GM21786 (cell line): ENCODE measurements around the gene OR5K3.

ENCODE experiments used
- ATAC-seq: cut with Tn5 transposase; IDR thresholded peaks from one replicate; pipeline ENCODE4 v1.9.1; 2021; ENCODE audit not compliant: unreplicated experiment

Gene OR5K3

DNA sequence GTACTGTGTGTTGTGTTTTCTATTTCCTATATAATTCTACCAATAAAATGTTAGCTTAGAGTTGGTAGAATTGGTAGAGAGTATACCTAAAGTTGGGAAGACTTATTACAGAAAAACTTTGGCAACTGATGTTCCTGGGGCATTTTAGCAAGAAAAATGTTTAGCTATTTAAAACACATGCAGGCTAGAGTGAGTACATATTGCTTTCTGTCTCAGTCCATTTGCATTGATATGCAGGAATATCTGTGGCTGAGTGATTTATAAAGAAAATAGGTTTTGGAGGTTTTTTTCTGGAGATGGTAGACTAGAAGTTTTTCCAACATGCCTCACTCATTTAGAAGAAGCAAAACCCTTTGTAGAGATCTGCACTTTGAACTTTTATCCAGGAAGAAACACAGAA, 42.1 kb downstream of the OR5K3 start:
- ATAC-seq: no peak

DNA sequence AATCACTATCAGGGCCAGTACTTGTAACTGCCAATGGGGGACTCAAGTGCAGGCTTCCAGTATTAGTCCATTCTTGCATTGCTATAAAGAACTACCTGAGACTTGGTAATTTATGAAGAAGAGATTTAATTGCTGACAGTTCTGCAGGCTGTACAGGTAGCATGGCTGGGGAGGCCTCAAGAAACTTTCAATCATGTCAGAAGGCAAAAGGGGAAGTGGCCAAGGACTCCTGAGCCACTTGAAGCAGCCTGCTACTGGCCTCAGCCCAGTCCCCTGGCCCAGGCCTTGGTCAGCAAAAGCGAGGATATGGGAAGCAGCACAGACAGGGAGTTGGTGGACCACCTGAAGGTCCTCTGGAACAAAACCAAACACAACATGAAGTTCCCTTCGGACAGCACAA, 43.3 kb downstream of the OR5K3 start:
- ATAC-seq: no peak

DNA sequence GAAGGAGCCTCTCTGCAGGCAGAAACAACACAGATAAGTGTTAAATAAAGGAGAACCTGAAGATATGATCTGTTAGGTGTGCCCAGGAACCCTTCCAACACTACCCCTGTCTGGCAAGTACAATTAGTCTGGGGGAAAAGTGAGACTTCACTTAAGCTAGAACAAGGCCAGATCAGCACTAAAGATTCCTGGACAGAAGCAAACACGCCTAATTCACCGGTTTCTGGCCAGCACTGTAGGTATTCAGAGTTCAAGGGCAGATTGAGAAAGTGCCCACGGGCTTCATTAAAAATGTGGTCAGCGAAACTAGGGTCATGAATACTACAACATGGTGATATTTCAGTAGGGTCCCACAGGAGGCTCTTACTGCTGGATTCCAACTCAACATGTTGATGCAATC, 43.9 kb downstream of the OR5K3 start:
- ATAC-seq: no peak

DNA sequence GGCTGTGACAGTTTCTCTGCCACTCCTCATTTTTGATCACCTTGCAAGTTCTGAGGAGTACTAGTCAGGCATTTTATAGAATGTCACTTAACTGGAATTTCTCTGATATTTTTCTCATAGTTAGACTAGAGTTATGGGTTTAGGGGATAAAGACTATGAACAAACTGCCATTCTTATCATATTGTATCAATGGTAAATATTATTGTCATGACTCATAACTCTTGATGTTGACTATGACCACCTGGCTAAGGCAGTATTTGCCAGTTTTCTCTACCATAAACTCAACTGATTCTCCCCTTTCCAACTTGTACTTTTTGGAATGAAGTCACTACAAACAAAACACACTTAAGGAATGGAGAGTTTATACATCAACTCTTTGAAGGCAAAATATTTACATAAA, 49.8 kb downstream of the OR5K3 start:
- ATAC-seq: no peak
